ENCODE data around the gene ZNF438.
A peak's percentile ranks its signal among the peaks of the same experiment; 100 is the strongest.
"Not testable (repeated sequence)": the region's sequence is repeated elsewhere in the genome, so short reads cannot be mapped to it uniquely, and the experiment has no call there.

Gene ZNF438

DNA sequence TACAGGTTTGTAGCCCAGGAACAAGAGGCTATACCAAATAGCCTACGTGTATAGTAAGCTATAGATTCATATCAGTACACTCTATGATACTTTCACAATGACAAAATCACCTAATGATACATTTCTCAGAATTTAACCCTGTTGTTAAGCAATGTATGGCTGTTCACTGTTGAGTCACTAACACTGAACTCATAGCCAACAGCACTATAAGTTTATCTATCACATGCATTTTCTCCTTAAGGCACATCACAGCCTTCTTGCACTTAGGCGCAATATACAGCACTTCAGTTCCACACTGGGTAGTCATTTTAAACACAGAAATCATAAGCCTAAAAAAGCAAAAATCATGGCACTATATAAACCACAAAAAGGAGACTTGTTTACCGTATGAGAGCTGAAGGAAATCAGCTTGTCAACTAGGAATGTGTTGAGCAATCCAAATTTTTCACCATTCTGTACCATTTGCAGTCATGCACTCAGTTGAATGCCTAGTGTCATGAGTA, 45.6 kb downstream of the ZNF438 start:
- Histone ChIP-seq H3K36me3 (ENCODE audit: insufficient read depth, low read length) (0 out of 2 replicates have a peak, but pooled peaks cover 3% of the 10 kb centered on the region), H3K79me2 (ENCODE audit: control insufficient read depth, insufficient read depth, low read length, unreplicated experiment) (no peaks in the 10 kb centered on the region), H3K4me3 (ENCODE audit: low read depth, low read length) (peak overlapping the region; percentile 9; the same call in 1 of the 2 replicates), H3K4me1 (ENCODE audit: control insufficient read depth, insufficient read depth, low read length, unreplicated experiment) (peaks cover 49% of the 10 kb centered on the region), H3K27me3 (ENCODE audit: insufficient read depth, low read length) (no peaks in the 10 kb centered on the region), H3K27ac (ENCODE audit: low read depth, low read length) (peak overlapping the region; percentile 88), H2AFZ (ENCODE audit: low read length, unreplicated experiment) (peak overlapping the region; percentile 11)

DNA sequence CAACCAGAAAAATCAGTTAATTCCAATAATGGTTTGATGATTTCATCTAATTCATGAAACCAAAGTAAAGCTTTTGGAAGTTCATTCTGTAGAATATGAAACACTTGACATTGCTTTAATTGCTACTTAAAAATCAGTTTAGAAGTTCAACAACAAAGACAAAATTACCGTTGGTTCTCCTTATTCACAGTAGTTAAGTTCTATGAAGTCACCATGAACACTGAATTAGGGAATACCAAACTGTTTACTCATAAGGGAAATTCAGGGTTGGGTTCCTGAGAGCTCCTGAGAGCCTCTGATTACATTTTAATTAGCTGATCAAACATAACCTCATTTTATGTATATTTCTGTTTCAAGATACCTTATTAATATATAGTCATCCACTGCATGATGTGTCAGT, 46.2 kb downstream of the ZNF438 start:
- Histone ChIP-seq H3K27me3 (ENCODE audit: insufficient read depth, low read length) (no peaks in the 10 kb centered on the region), H3K79me2 (ENCODE audit: control insufficient read depth, insufficient read depth, low read length, unreplicated experiment) (no peaks in the 10 kb centered on the region), H3K36me3 (ENCODE audit: insufficient read depth, low read length) (0 out of 2 replicates have a peak, but pooled peaks cover 3% of the 10 kb centered on the region), H3K27ac (ENCODE audit: low read depth, low read length) (peak overlapping the region; percentile 88), H3K4me1 (ENCODE audit: control insufficient read depth, insufficient read depth, low read length, unreplicated experiment) (peaks cover 54% of the 10 kb centered on the region), H3K4me3 (ENCODE audit: low read depth, low read length) (peak overlapping the region; percentile 28), H2AFZ (ENCODE audit: low read length, unreplicated experiment) (no peak overlapping the region)

DNA sequence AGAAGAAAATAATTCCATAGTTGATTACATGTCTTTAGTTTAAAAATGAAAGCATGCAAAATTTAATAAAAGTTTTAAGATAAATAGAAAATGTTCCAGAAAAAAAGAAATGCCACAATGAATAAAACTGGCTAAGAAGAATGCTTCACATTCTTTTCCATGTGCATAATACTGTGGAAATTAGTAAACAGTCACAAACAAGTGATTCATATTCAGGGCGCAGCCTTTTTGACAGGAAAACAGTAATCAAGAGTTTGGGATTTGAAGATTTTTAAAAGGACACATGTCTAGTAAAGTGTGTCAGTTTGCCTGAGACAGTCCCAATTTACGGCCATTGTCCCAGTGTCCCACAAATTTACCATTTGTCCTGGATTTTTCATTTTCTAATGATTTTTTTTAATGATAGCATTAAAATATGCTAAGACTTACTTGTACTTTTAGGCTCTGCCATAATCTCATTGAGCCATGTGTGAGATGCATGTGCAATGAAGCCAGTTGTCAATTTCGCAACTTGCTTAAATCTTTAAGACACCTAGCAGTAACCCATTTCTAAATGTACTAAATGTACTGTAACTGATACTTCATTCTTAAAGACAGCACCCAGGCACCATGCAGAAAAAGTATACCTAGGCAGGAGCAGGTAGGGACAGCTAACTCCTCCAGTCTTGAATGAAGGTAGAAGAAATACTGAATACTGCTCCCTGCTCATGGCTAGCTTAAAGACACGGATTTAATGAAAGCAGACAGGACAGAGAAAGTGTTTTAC, 46.9 kb downstream of the ZNF438 start:
- H3K4me1 ChIP-seq (ENCODE audit: control insufficient read depth, insufficient read depth, low read length, unreplicated experiment), result peaks cover 54% of the 10 kb centered on the region
- no peaks in the 10 kb centered on the region for H3K27me3 ChIP-seq (ENCODE audit: insufficient read depth, low read length)
- 0 out of 2 replicates have a peak, but pooled peaks cover 7% of the 10 kb centered on the region for H3K36me3 ChIP-seq (ENCODE audit: insufficient read depth, low read length)
- H3K79me2 ChIP-seq (ENCODE audit: control insufficient read depth, insufficient read depth, low read length, unreplicated experiment), result no peaks in the 10 kb centered on the region
- H3K4me3 ChIP-seq (ENCODE audit: low read depth, low read length), result peak overlapping the region; percentile 28; the same call in 1 of the 2 replicates
- peak overlapping the region; percentile 88 for H3K27ac ChIP-seq (ENCODE audit: low read depth, low read length)
- H2AFZ ChIP-seq (ENCODE audit: low read length, unreplicated experiment), result no peak overlapping the region

DNA sequence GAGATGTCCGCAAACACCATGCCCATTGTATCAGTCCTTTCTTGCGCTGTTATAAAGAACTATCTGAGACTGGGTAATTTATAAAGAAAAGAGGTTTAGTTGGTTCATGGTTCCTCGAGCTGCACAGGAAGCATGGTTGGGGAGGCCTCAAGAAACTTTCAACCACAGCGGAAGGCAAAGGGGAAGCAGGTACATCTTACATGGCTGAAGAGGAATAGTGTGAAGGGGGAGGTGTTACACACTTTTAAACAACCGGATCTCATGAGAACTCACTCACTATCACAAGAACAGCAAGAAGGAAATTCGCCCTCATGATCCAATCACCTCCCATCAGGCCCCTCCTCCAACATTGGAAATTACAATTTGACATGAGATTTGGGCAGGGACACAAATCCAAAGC, 48.5 kb downstream of the ZNF438 start:
- not testable (repeated sequence) for H3K27me3 ChIP-seq (ENCODE audit: insufficient read depth, low read length); H3K36me3 ChIP-seq (ENCODE audit: insufficient read depth, low read length); H2AFZ ChIP-seq (ENCODE audit: low read length, unreplicated experiment); H3K79me2 ChIP-seq (ENCODE audit: control insufficient read depth, insufficient read depth, low read length, unreplicated experiment); H3K27ac ChIP-seq (ENCODE audit: low read depth, low read length); H3K4me3 ChIP-seq (ENCODE audit: low read depth, low read length)
- peaks cover 44% of the 10 kb centered on the region for H3K4me1 ChIP-seq (ENCODE audit: control insufficient read depth, insufficient read depth, low read length, unreplicated experiment)

DNA sequence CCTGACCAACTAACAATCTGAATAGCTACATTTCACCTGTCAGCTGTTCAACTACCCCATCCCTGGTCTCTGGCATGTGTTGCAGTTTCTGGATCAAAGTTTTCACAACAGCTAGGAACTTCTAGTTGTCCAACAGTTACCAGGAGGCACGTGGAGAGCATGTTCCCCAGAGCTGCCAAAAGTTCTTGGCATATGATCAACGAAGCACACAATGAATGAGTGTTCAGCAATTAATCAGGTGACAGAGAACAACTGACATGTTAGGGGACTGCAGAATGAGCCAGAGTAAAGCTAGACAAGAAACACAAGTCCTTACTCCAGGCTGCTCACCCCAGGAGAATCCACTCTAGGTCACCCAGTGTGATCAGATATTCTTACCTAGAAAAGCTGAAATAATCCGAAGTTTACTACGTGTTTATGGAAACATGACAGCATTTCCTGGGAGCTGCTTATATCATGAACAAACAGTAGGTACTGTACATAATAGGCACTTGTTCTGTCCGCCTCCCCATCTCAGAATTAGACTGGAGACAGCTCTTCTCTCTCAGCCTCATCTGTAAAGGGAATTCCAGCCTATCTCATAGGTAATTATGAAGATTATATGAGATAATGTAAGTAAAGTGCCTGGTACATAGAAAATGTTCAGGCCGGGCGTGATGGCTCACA, 50.6 kb downstream of the ZNF438 start:
- H3K79me2 ChIP-seq (ENCODE audit: control insufficient read depth, insufficient read depth, low read length, unreplicated experiment), result no peaks in the 10 kb centered on the region
- no peaks in the 10 kb centered on the region for H3K27me3 ChIP-seq (ENCODE audit: insufficient read depth, low read length)
- no peak overlapping the region for H2AFZ ChIP-seq (ENCODE audit: low read length, unreplicated experiment)
- 0 out of 2 replicates have a peak, but pooled peaks cover 7% of the 10 kb centered on the region for H3K36me3 ChIP-seq (ENCODE audit: insufficient read depth, low read length)
- H3K27ac ChIP-seq (ENCODE audit: low read depth, low read length), result no peak overlapping the region
- peaks cover 34% of the 10 kb centered on the region for H3K4me1 ChIP-seq (ENCODE audit: control insufficient read depth, insufficient read depth, low read length, unreplicated experiment)
- H3K4me3 ChIP-seq (ENCODE audit: low read depth, low read length), result no peak overlapping the region

DNA sequence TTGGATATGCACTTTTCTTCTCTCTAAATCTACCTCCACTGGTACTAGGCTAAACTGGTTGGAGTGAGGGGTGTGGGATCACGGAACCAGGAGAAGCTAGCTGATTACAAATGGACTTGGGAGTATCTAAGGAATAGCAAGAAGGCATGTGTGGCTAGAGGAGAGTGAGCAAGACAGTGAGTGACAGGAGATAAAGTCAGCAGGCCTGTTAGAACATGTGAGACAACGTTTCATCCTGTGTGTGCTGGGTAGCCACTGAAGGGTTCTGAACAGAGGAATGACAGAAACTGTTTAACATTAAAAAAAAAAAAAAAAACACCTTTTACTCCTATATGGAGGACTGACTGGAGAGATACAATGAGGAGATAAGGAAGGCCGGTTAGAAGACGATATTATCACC, 51.7 kb downstream of the ZNF438 start:
- Histone ChIP-seq H3K79me2 (ENCODE audit: control insufficient read depth, insufficient read depth, low read length, unreplicated experiment) (no peaks in the 10 kb centered on the region), H3K4me1 (ENCODE audit: control insufficient read depth, insufficient read depth, low read length, unreplicated experiment) (peaks cover 27% of the 10 kb centered on the region), H3K4me3 (ENCODE audit: low read depth, low read length) (no peak overlapping the region), H3K27ac (ENCODE audit: low read depth, low read length) (no peak overlapping the region), H3K27me3 (ENCODE audit: insufficient read depth, low read length) (no peaks in the 10 kb centered on the region), H2AFZ (ENCODE audit: low read length, unreplicated experiment) (no peak overlapping the region), H3K36me3 (ENCODE audit: insufficient read depth, low read length) (0 out of 2 replicates have a peak, but pooled peaks cover 7% of the 10 kb centered on the region)

DNA sequence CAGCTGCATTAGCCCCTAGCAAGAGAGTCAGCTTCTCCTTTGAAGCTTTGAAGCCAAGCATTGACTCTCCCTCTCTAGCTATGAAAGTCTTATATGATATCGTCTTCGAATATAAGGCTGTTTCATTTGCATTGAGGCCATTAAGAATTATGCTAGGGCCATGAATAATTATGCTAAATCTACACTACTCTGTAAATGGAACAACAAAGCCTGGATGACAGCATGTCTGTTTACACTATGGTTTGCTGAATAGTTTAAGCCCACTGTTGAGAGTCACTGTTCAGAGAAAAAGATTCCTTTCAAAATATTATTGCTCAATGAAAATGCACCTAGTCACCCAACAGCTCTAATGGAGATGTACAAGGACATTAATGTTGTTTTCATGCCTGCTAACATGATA, 52.8 kb downstream of the ZNF438 start:
- Histone ChIP-seq H3K27ac (ENCODE audit: low read depth, low read length) (no peak overlapping the region), H3K36me3 (ENCODE audit: insufficient read depth, low read length) (peaks cover 9% of the 10 kb centered on the region; the same call in 1 of the 2 replicates), H3K4me3 (ENCODE audit: low read depth, low read length) (no peak overlapping the region), H3K27me3 (ENCODE audit: insufficient read depth, low read length) (no peaks in the 10 kb centered on the region), H2AFZ (ENCODE audit: low read length, unreplicated experiment) (no peak overlapping the region), H3K4me1 (ENCODE audit: control insufficient read depth, insufficient read depth, low read length, unreplicated experiment) (peaks cover 24% of the 10 kb centered on the region), H3K79me2 (ENCODE audit: control insufficient read depth, insufficient read depth, low read length, unreplicated experiment) (no peaks in the 10 kb centered on the region)

DNA sequence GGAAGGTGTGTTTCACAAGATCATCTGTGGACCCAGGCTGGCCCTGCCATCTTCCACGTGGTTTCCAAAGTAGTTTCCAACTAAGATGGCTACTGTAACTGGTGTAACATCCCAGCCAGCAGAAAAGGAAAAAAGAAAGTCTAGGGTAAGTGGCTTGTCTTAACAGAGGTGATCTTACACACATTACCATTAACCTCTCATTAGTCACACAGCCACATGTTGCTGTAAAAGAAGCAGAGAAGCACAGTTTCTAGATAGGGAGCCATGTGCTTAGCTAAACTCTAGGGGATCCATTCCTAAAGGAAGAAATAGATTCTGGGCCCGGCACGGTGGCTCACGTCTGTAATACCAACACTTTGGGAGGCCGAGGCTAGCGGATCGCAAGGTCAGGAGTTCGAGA, 54.3 kb downstream of the ZNF438 start:
- Histone ChIP-seq H3K27ac (ENCODE audit: low read depth, low read length) (no peak overlapping the region), H3K36me3 (ENCODE audit: insufficient read depth, low read length) (peaks cover 7% of the 10 kb centered on the region; the same call in 1 of the 2 replicates), H3K4me3 (ENCODE audit: low read depth, low read length) (no peak overlapping the region), H3K27me3 (ENCODE audit: insufficient read depth, low read length) (no peaks in the 10 kb centered on the region), H3K79me2 (ENCODE audit: control insufficient read depth, insufficient read depth, low read length, unreplicated experiment) (no peaks in the 10 kb centered on the region), H2AFZ (ENCODE audit: low read length, unreplicated experiment) (no peak overlapping the region), H3K4me1 (ENCODE audit: control insufficient read depth, insufficient read depth, low read length, unreplicated experiment) (peaks cover 18% of the 10 kb centered on the region)

DNA sequence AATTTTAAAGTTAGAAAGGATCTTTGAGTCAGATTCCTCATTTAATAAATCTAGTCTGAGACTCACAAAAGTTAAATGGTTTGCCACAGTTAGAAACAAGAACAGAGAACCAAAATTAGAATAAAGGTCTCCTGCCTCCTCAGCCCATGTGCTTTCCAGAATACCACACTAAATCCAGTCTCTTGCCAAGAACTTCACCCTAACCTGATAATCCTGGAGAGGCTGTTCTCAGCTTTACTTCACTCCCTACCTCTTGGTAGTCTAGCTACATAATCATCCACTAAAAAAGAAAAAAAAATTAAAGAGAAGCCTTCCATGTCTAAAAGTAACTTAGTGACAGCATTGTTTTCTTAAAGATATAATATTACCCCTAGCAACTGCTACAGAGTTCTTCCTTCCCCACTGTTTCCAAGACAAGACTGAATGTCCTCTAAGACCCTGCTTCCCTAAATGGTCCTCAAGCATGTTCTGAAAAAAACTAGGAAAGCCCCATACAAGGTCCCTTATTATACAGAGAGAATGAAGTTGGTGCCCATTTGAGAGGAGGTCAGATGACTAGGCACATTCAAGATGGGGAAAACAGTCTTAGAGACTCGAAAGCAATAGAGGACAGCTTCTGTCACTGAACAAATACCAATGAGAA, 56.8 kb downstream of the ZNF438 start:
- no peak overlapping the region for H3K4me3 ChIP-seq (ENCODE audit: low read depth, low read length)
- H3K27ac ChIP-seq (ENCODE audit: low read depth, low read length), result no peak overlapping the region
- H3K79me2 ChIP-seq (ENCODE audit: control insufficient read depth, insufficient read depth, low read length, unreplicated experiment), result no peaks in the 10 kb centered on the region
- H3K36me3 ChIP-seq (ENCODE audit: insufficient read depth, low read length), result peaks cover 3% of the 10 kb centered on the region; the same call in 1 of the 2 replicates
- H3K27me3 ChIP-seq (ENCODE audit: insufficient read depth, low read length), result no peaks in the 10 kb centered on the region
- H2AFZ ChIP-seq (ENCODE audit: low read length, unreplicated experiment), result no peak overlapping the region
- peaks cover 15% of the 10 kb centered on the region for H3K4me1 ChIP-seq (ENCODE audit: control insufficient read depth, insufficient read depth, low read length, unreplicated experiment)

DNA sequence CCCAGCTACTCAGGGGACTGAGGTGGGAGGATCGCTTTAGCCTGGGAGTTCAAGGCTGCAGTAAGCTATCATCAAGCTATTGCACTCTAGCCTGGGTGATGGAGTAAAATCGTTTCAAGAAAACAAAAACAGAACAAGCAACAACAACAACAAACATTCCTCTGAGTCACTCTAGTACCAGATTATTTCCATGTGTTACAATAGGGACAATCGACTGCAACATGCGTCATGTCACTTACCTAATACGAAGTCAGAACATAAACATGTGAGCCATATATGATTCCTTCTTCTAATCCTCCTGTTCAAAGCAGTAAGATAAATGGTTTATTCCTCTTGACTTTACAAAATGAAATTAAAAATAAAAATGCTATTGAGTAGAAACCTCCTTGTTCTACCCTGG, 57.3 kb downstream of the ZNF438 start:
- Histone ChIP-seq H3K4me3 (ENCODE audit: low read depth, low read length) (no peak overlapping the region), H3K27me3 (ENCODE audit: insufficient read depth, low read length) (no peaks in the 10 kb centered on the region), H2AFZ (ENCODE audit: low read length, unreplicated experiment) (no peak overlapping the region), H3K79me2 (ENCODE audit: control insufficient read depth, insufficient read depth, low read length, unreplicated experiment) (no peaks in the 10 kb centered on the region), H3K4me1 (ENCODE audit: control insufficient read depth, insufficient read depth, low read length, unreplicated experiment) (peaks cover 15% of the 10 kb centered on the region), H3K27ac (ENCODE audit: low read depth, low read length) (no peak overlapping the region), H3K36me3 (ENCODE audit: insufficient read depth, low read length) (peaks cover 3% of the 10 kb centered on the region; the same call in 1 of the 2 replicates)
